ENCODE data around the gene IMP4.

The IMP4 gene

DNA sequence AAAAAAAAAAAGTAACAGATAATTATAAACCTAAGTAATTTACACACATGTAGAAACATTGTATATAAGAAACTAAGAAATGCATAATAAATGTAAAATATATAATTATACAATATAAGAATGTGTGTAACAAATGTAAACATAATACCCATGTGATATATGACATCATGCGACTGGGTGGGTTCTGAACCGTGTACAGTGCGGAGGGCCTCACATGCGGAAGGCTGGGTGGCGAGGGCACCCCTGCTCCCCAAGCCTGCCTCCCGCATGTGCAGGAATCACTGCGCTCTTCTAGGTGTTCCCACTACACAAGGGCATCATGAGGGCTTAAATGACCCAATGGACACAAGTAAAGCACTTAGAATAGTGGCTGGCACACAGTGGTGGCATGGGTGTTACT, 15.2 kb downstream of the IMP4 start:
- no peaks in the 10 kb centered on the region for H4K20me1 ChIP-seq (ENCODE audit: insufficient read depth, low read length)
- peaks cover 35% of the 10 kb centered on the region for H3K4me1 ChIP-seq (ENCODE audit: insufficient read depth, low read length, severe bottlenecking)
- no peak overlapping the region for H3K9ac ChIP-seq (ENCODE audit: low read length)
- no peak overlapping the region for H2AFZ ChIP-seq (ENCODE audit: low read length)
- H3K27ac ChIP-seq (ENCODE audit: low read depth, low read length, poor library complexity, severe bottlenecking): no peak overlapping the region
- H3K27me3 ChIP-seq (ENCODE audit: insufficient read depth, low read length): no peaks in the 10 kb centered on the region
- no peak overlapping the region for H3K4me2 ChIP-seq (ENCODE audit: low read length)
- no peaks in the 10 kb centered on the region for H3K9me3 ChIP-seq (ENCODE audit: low read length)
- TF ChIP-seq, protein P1, sequence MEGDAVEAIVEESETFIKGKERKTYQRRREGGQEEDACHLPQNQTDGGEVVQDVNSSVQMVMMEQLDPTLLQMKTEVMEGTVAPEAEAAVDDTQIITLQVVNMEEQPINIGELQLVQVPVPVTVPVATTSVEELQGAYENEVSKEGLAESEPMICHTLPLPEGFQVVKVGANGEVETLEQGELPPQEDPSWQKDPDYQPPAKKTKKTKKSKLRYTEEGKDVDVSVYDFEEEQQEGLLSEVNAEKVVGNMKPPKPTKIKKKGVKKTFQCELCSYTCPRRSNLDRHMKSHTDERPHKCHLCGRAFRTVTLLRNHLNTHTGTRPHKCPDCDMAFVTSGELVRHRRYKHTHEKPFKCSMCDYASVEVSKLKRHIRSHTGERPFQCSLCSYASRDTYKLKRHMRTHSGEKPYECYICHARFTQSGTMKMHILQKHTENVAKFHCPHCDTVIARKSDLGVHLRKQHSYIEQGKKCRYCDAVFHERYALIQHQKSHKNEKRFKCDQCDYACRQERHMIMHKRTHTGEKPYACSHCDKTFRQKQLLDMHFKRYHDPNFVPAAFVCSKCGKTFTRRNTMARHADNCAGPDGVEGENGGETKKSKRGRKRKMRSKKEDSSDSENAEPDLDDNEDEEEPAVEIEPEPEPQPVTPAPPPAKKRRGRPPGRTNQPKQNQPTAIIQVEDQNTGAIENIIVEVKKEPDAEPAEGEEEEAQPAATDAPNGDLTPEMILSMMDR (IDR thresholded peaks at IDR 0.05; ENCODE audit: low read length): no peak
- no peak overlapping the region for H3K4me3 ChIP-seq (ENCODE audit: low read depth, low read length, poor library complexity, severe bottlenecking)
- no peaks in the 10 kb centered on the region for H3K79me2 ChIP-seq (ENCODE audit: insufficient read depth, low read length)
- no peaks in the 10 kb centered on the region for H3K9me2 ChIP-seq (ENCODE audit: low read depth, low read length)
- H3F3A ChIP-seq (ENCODE audit: insufficient read depth, low read length): no peaks in the 10 kb centered on the region
- H3K36me3 ChIP-seq (ENCODE audit: insufficient read depth, low read length): peaks cover 32% of the 10 kb centered on the region

DNA sequence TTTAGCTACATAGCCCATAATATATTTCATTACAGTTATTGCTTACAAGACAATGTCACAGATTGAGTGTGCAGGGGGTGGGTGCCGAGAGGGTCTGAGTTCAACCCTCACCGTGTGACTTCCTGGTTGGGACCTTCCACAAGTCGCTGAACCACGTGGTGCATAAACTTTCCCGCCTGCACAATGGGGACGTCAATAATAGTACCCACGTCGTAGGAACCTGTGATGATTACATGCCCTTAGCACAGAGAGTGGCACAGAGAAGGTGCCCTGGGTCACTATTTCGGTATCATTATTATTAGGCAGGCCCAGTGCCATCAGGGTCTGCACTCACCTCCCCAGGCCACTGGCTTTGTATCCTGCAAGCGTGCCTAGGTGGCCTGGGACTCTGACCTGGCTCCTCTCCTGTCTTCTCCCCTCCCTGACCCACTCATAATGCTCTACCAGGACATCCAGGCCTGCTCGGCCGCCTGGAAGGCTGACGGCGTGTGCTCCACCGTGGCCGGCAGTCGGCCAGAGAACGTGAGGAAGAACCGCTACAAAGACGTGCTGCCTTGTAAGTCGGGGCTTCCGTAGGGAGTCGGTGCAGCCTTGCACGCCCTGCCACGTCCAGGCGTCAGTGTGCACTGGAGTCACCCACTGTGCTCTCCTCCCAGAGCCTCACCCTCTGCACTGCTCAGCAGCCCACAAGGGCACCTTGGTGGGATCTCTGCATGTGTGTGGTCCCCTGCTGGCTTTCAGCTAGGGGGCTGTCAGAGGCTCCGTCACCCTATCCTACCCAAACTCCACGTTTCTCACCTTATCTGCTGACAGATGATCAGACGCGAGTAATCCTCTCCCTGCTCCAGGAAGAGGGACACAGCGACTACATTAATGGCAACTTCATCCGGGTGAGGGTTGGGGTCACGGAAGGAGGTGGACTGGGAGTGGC, 16.0 kb downstream of the IMP4 start:
- Histone ChIP-seq H3K4me2 (ENCODE audit: low read length) (no peak overlapping the region), H3K9me2 (ENCODE audit: low read depth, low read length) (no peaks in the 10 kb centered on the region), H3K9me3 (ENCODE audit: low read length) (no peaks in the 10 kb centered on the region), H3K36me3 (ENCODE audit: insufficient read depth, low read length) (peaks cover 37% of the 10 kb centered on the region), H3K4me1 (ENCODE audit: insufficient read depth, low read length, severe bottlenecking) (peaks cover 27% of the 10 kb centered on the region), H3K79me2 (ENCODE audit: insufficient read depth, low read length) (no peaks in the 10 kb centered on the region), H3K27me3 (ENCODE audit: insufficient read depth, low read length) (no peaks in the 10 kb centered on the region), H2AFZ (ENCODE audit: low read length) (no peak overlapping the region), H3K9ac (ENCODE audit: low read length) (no peak overlapping the region), H3K4me3 (ENCODE audit: low read depth, low read length, poor library complexity, severe bottlenecking) (no peak overlapping the region), H4K20me1 (ENCODE audit: insufficient read depth, low read length) (no peaks in the 10 kb centered on the region), H3F3A (ENCODE audit: insufficient read depth, low read length) (no peaks in the 10 kb centered on the region), H3K27ac (ENCODE audit: low read depth, low read length, poor library complexity, severe bottlenecking) (no peak overlapping the region)
- TF ChIP-seq, protein P1 (IDR thresholded peaks at IDR 0.05; ENCODE audit: low read length): no peak
- TF ChIP-seq EZH2 (IDR thresholded peaks at IDR 0.05; ENCODE audit: borderline replicate concordance, low read length): no peak

DNA sequence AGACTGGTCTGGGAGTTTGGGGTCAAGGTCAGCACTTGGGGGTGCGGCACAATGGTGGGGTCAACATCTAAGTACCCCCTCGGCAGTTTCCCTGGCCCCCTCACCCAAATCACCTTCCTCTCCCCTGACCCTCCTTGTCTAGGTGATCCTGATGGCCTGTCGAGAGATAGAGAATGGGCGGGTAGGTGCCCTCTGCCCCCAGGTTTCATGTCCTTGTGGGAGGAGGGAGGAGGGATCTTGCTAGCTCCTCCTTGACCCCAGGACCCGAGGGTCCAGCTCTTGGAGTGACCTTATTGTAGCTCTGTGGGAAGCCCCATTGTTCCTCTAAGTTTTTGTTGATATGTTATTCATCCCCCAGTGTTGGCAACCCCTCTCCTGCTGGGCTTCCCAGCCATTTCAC, 16.8 kb downstream of the IMP4 start:
- Histone ChIP-seq H2AFZ (ENCODE audit: low read length) (no peak overlapping the region), H3F3A (ENCODE audit: insufficient read depth, low read length) (no peaks in the 10 kb centered on the region), H3K27ac (ENCODE audit: low read depth, low read length, poor library complexity, severe bottlenecking) (no peak overlapping the region), H4K20me1 (ENCODE audit: insufficient read depth, low read length) (no peaks in the 10 kb centered on the region), H3K9me2 (ENCODE audit: low read depth, low read length) (no peaks in the 10 kb centered on the region), H3K27me3 (ENCODE audit: insufficient read depth, low read length) (no peaks in the 10 kb centered on the region), H3K4me2 (ENCODE audit: low read length) (no peak overlapping the region), H3K36me3 (ENCODE audit: insufficient read depth, low read length) (peaks cover 45% of the 10 kb centered on the region), H3K4me3 (ENCODE audit: low read depth, low read length, poor library complexity, severe bottlenecking) (no peak overlapping the region), H3K79me2 (ENCODE audit: insufficient read depth, low read length) (no peaks in the 10 kb centered on the region), H3K4me1 (ENCODE audit: insufficient read depth, low read length, severe bottlenecking) (peaks cover 19% of the 10 kb centered on the region), H3K9me3 (ENCODE audit: low read length) (no peaks in the 10 kb centered on the region), H3K9ac (ENCODE audit: low read length) (no peak overlapping the region)
- TF ChIP-seq EZH2 (IDR thresholded peaks at IDR 0.05; ENCODE audit: borderline replicate concordance, low read length): no peak
- TF ChIP-seq, protein P1 (IDR thresholded peaks at IDR 0.05; ENCODE audit: low read length): no peak
